Common myeloid progenitor, CD34-positive (primary cell): ENCODE data around the gene SLC7A1.

ENCODE experiments used
- CTCF ChIA-PET: fragments of 350-600 bp; sonication (Branson Sonifier 250); formaldehyde crosslinking; loops from one replicate; lab custom pipeline; 2021; ENCODE audit warnings: antibody characterized with exemption; lab: Charles Lee
- POLR2A ChIA-PET: fragments of 350-600 bp; sonication (Branson Sonifier 250); formaldehyde crosslinking; loops from one replicate; lab custom pipeline; 2021; ENCODE audit warnings: antibody characterized with exemption; lab: Charles Lee
- DNase-seq, 3 donors: peaks; one replicate each; pipeline versions ENCODE4 v3.0.0 to v3.0.0-alpha.2; 2013
- H3K27ac ChIP-seq, 2 experiments: 1 replicate in 1 of 2; 2 replicates in 1 of 2; pipeline ENCODE4 v1.7.0; 2013; ENCODE audit warnings: inconsistent platforms in 2 of 2, low read length in 2 of 2, mild to moderate bottlenecking in 2 of 2, low read depth in 1 of 2, moderate library complexity in 1 of 2; ENCODE audit not compliant: severe bottlenecking in 2 of 2, insufficient read depth in 1 of 2, poor library complexity in 1 of 2
- H3K27me3 ChIP-seq, 5 experiments: replicated peaks in 2 of 5; 1 replicate in 3 of 5; 2 replicates in 2 of 5; pipeline versions ENCODE4 v1.6.1 to v1.7.0; 2013; ENCODE audit warnings: low read length in 4 of 5, mild to moderate bottlenecking in 2 of 5, moderate library complexity in 2 of 5, inconsistent platforms in 1 of 5; ENCODE audit not compliant: insufficient read depth in 5 of 5, control insufficient read depth in 4 of 5
- H3K36me3 ChIP-seq, 4 experiments: 1 replicate in 2 of 4; 2 replicates in 2 of 4; pipeline versions ENCODE4 v1.6.1 to v1.7.0; 2013; ENCODE audit warnings: low read length in 3 of 4, control low read depth in 1 of 4, mild to moderate bottlenecking in 1 of 4; ENCODE audit not compliant: control insufficient read depth in 4 of 4, insufficient read depth in 4 of 4
- H3K4me1 ChIP-seq, 4 experiments: 1 replicate in 3 of 4; 2 replicates in 1 of 4; pipeline versions ENCODE4 v1.6.1 to v1.7.1; 2013; ENCODE audit warnings: low read length in 3 of 4, mild to moderate bottlenecking in 3 of 4, control low read depth in 1 of 4, inconsistent platforms in 1 of 4, moderate library complexity in 1 of 4; ENCODE audit not compliant: control insufficient read depth in 4 of 4, insufficient read depth in 4 of 4; ENCODE audit errors: control extremely low read depth in 1 of 4
- H3K4me3 ChIP-seq, 7 experiments: 1 replicate in 4 of 7; 2 replicates in 3 of 7; pipeline versions ENCODE4 v1.5.1 to v1.7.0; 2013; ENCODE audit warnings: mild to moderate bottlenecking in 7 of 7, low read length in 6 of 7, moderate library complexity in 6 of 7, inconsistent platforms in 2 of 7, low read depth in 2 of 7, control low read depth in 1 of 7; ENCODE audit not compliant: insufficient read depth in 4 of 7, control insufficient read depth in 1 of 7; ENCODE audit errors: extremely low read depth in 1 of 7
- H3K9me3 ChIP-seq, 5 experiments: 1 replicate in 4 of 5; 2 replicates in 1 of 5; pipeline versions ENCODE4 v1.6.1 to v1.7.1; 2013; ENCODE audit warnings: low read length in 4 of 5, mild to moderate bottlenecking in 2 of 5, inconsistent platforms in 1 of 5, low read depth in 1 of 5, moderate library complexity in 1 of 5; ENCODE audit not compliant: control insufficient read depth in 4 of 5, insufficient read depth in 2 of 5; ENCODE audit errors: control extremely low read depth in 1 of 5
- WGBS: methylation state at CpG from one replicate; pipeline ENCODE4 v1.1.5; 2013; ENCODE audit not compliant: insufficient coverage; 5-methylcytosine and 5-hydroxymethylcytosine counted together

The SLC7A1 gene

GRCh38 chr13:29489650-29490560 is 105.6 kb downstream of the SLC7A1 start:
- WGBS: 89% methylated on average over 12 of the region's 14 CpGs

DNA sequence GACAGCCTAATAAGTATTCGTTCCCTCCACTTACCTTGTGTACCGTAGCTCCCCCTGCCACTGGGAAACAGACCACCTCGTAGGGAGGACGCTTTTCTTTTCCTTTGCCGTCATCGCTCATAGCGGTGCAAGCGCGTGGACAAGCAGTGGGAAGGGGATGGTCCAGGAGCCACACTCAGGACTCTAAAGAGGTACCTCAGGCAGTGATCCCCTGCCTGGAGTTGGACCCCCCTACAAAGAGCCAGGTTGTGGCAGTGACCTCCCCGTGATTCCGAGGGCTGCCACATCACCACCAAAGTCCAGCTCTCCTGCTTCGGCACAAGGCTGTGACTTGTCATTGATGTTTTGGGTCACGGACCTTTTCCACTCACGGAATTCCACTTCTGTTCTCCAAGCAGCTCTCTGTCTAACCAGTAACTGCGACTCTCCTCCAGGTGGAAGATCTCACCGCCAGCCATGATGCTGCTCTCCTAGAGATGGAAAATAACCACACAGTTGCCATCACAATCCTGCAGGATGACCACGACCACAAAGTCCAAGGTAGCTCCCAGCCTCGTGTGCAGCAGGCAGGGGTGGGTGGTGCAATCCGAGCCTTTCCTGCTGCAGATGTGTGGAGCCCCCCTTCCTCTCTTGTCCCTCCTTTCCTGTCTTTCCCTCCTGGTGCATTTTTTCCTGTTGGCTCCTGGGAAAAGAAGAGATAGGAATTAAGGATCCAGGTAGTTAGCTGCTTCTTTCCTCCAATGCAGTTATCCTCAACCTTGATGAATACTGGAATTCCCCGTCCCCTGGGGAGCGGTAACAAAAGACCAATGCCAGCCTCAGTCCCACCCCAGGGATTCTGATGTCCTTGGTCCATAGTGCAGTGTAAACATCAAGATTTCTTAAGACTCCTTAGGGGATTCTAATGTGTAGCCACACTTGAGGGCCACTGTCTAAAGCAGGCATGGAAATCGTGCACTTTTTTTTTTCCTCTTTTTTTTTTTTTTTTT is 107.7 kb downstream of the SLC7A1 start:
- no peaks in the 10 kb centered on the region for H3K36me3 ChIP-seq
- CTCF ChIA-PET: interaction anchor here (1.3 kb wide), 1 partner anchor 16 kb away, joined by 3 read pairs; no protein-coding TSS in a partner anchor
- 96% methylated on average over 22 of the region's 22 CpGs for WGBS
- no peak for DNase-seq
- H3K27ac ChIP-seq: no peak overlapping the region
- peaks cover 0 to 2% (median 0%) of the 10 kb centered on the region in 5 experiments for H3K27me3 ChIP-seq
- POLR2A ChIA-PET: no interaction called here
- no peak overlapping the region for H3K4me3 ChIP-seq
- no peaks in the 10 kb centered on the region for H3K9me3 ChIP-seq
- no peaks in the 10 kb centered on the region for H3K4me1 ChIP-seq

More at GRCh38 chr13:29489650-29490560, 105.6 kb downstream of the SLC7A1 start:
- CTCF ChIA-PET: interaction anchor here (1.6 kb wide), 1 partner anchor 18 kb away, joined by 4 read pairs; no protein-coding TSS in a partner anchor
- Histone ChIP-seq H3K27ac (no peak overlapping the region), H3K4me1 (no peaks in the 10 kb centered on the region), H3K27me3 (peaks cover 0 to 2% (median 0%) of the 10 kb centered on the region in 5 experiments), H3K36me3 (no peaks in the 10 kb centered on the region), H3K4me3 (no peak overlapping the region), H3K9me3 (no peaks in the 10 kb centered on the region)
- no peak for DNase-seq
- POLR2A ChIA-PET: no interaction called here

DNA sequence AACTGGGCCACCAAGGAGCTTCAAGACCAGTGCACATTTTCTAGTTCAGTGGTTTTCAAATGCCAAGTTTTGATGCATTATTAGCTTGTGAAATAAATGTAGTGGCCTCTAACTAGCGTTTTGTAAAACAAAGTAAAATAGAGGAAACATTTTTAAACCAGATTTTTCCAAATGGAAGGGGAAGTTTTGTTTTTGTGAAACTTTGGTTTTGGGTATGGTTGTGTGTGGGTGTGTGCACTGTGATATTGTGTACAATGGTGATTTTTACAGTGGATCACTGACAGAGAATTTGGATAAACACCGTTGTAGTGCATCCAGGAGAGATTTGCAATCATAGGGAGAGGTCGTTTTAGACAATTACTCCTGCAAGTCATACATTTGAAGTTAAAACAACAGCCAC is 108.9 kb downstream of the SLC7A1 start:
- 33% methylated on average over 1 of the region's 3 CpGs for WGBS
- H3K4me1 ChIP-seq: no peaks in the 10 kb centered on the region
- H3K36me3 ChIP-seq: no peaks in the 10 kb centered on the region
- no peak overlapping the region for H3K4me3 ChIP-seq
- ChIA-PET CTCF (interaction anchor here (0.9 to 1.5 kb wide), 4 partner anchors 10 to 21 kb away, joined by 3 to 5 read pairs (median 4); no protein-coding TSS in a partner anchor), POLR2A (no interaction called here)
- H3K27ac ChIP-seq: no peak overlapping the region
- H3K9me3 ChIP-seq: no peaks in the 10 kb centered on the region
- DNase-seq: no peak
- H3K27me3 ChIP-seq: peaks cover 0 to 2% (median 0%) of the 10 kb centered on the region in 5 experiments

- CTCF ChIA-PET: interaction anchor here (1.4 to 1.7 kb wide), 3 partner anchors 10 to 23 kb away, joined by 3 to 4 read pairs (median 4); no protein-coding TSS in a partner anchor
- Histone ChIP-seq H3K4me1 (no peaks in the 10 kb centered on the region), H3K27ac (no peak overlapping the region), H3K9me3 (no peaks in the 10 kb centered on the region), H3K4me3 (no peak overlapping the region), H3K36me3 (no peaks in the 10 kb centered on the region), H3K27me3 (no peaks in the 10 kb centered on the region)
- POLR2A ChIA-PET: no interaction called here
- 98% methylated on average over 6 of the region's 7 CpGs for WGBS
- no peak for DNase-seq
These were observed 110.7 kb downstream of the SLC7A1 start for GRCh38 chr13:29484796-29485195.

- no peak for DNase-seq
- Histone ChIP-seq H3K36me3 (no peaks in the 10 kb centered on the region), H3K4me1 (no peaks in the 10 kb centered on the region), H3K9me3 (no peaks in the 10 kb centered on the region), H3K27me3 (no peaks in the 10 kb centered on the region), H3K27ac (no peak overlapping the region), H3K4me3 (no peak overlapping the region)
- ChIA-PET POLR2A (no interaction called here), CTCF (interaction anchor here (1.4 to 1.7 kb wide), 2 partner anchors 9 to 13 kb away, joined by 4 read pairs; no protein-coding TSS in a partner anchor)
- 96% methylated on average over 5 of the region's 7 CpGs for WGBS
These were observed 111.3 kb downstream of the SLC7A1 start for GRCh38 chr13:29484236-29484635.

DNA sequence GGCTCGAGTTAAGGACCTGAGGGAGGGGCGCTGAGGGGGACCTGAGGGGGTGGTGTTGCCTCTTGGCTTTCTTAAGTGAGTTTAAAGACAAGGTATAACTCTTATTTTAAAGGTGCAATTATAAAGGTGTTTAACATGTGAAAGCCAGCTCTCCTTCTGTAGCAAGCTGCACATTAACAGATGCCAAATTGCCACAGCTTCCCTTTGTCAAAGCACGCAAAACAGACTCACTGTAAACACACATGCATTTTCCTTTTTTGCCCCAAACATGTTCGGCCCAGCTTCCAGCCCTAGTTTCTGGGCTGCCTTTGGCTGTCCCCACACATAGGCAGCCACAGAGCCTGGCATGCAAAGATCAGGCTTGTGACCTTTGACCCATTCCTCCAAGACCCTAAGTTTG is 111.9 kb downstream of the SLC7A1 start:
- no peaks in the 10 kb centered on the region for H3K4me1 ChIP-seq
- WGBS: 100% methylated on average over 3 of the region's 4 CpGs
- no peaks in the 10 kb centered on the region for H3K36me3 ChIP-seq
- CTCF ChIA-PET: interaction anchor here (1.4 to 1.8 kb wide), 3 partner anchors 8 to 25 kb away, joined by 4 read pairs; no protein-coding TSS in a partner anchor
- H3K27ac ChIP-seq: no peak overlapping the region
- no peak for DNase-seq
- no peaks in the 10 kb centered on the region for H3K27me3 ChIP-seq
- H3K9me3 ChIP-seq: no peaks in the 10 kb centered on the region
- POLR2A ChIA-PET: no interaction called here
- H3K4me3 ChIP-seq: no peak overlapping the region
